ENCODE results near the gene CPT1A.

CPT1A gene

GRCh38 chr11:68784653-68785052 lies 57.1 kb downstream of the CPT1A start:
- no peak for DNase-seq

GRCh38 chr11:68783216-68783821 lies 58.4 kb downstream of the CPT1A start:
- no peak for DNase-seq

- no peak for DNase-seq
These were observed 59.0 kb downstream of the CPT1A start for GRCh38 chr11:68782711-68783110.

GRCh38 chr11:68780829-68781228 lies 60.9 kb downstream of the CPT1A start:
- no peak for DNase-seq

- no peak for DNase-seq
These were observed 63.5 kb downstream of the CPT1A start for GRCh38 chr11:68778205-68778604.

GRCh38 chr11:68776442-68777235 lies 65.1 kb downstream of the CPT1A start:
- DNase-seq: no peak

- DNase-seq: no peak
These were observed 65.7 kb downstream of the CPT1A start for GRCh38 chr11:68775951-68776388.

GRCh38 chr11:68774194-68774585 lies 67.5 kb downstream of the CPT1A start:
- DNase-seq: no peak

GRCh38 chr11:68773521-68774193 lies 68.1 kb downstream of the CPT1A start:
- DNase-seq: no peak

- no peak for DNase-seq
These were observed 68.8 kb downstream of the CPT1A start for GRCh38 chr11:68772936-68773335.

- no peak for DNase-seq
These were observed 70.9 kb downstream of the CPT1A start for GRCh38 chr11:68770781-68771180.

GRCh38 chr11:68767672-68768071 lies 74.0 kb downstream of the CPT1A start:
- no peak for DNase-seq

GRCh38 chr11:68766786-68767185 lies 74.9 kb downstream of the CPT1A start:
- DNase-seq: no peak

- DNase-seq: no peak
These were observed 77.0 kb downstream of the CPT1A start for GRCh38 chr11:68764746-68765145.

- DNase-seq: no peak
These were observed 77.6 kb downstream of the CPT1A start for GRCh38 chr11:68763926-68764657.

- DNase-seq: no peak
These were observed 78.5 kb downstream of the CPT1A start for GRCh38 chr11:68763181-68763721.

- DNase-seq: no peak
These were observed 79.2 kb downstream of the CPT1A start for GRCh38 chr11:68762481-68762880.

- no peak for DNase-seq
These were observed 79.9 kb downstream of the CPT1A start for GRCh38 chr11:68761801-68762200.

- DNase-seq: no peak
These were observed 81.7 kb downstream of the CPT1A start for GRCh38 chr11:68759991-68760390.

- DNase-seq: no peak
These were observed 84.0 kb downstream of the CPT1A start for GRCh38 chr11:68757711-68758110.

GRCh38 chr11:68756171-68756766 lies 85.4 kb downstream of the CPT1A start:
- DNase-seq: no peak

- DNase-seq: no peak
These were observed 88.4 kb downstream of the CPT1A start for GRCh38 chr11:68753300-68753699.
